Mammary microvascular endothelial cell (primary cell): ENCODE results near the gene IGF2BP1. TPM values are rescaled to one million over a fixed set of nuclear protein-coding genes. Genes with fewer than 3 reads are reported as not detected.

ENCODE experiments used
- total RNA-seq: library from RNA; depleted of rRNA; stranded (reverse); fragments of >200 nt; gene quantifications from 2 replicates; pipeline ENCODE4 v1.2.3, GENCODE V29; 2015

Gene IGF2BP1
- total RNA-seq = 0.20 and 0.30 TPM in 2 replicates

GRCh38 chr17:48997103-48997826, at the start of gene IGF2BP1:
TSS of gene IGF2BP1 (plus strand) at chr17:48997385. CDS start at chr17:48997746, 361 bp downstream.

Other genes with a start within 250 kb of the IGF2BP1 start
- not detected in 2 replicates for gene TTLL6, start 180.2 kb upstream of the IGF2BP1 start, total RNA-seq
- 38.4 and 47.0 TPM in 2 replicates for gene CALCOCO2, start 166.3 kb upstream of the IGF2BP1 start, total RNA-seq
- 249 and 276 TPM in 2 replicates for gene ATP5MC1, start 104.6 kb upstream of the IGF2BP1 start, total RNA-seq
- gene UBE2Z, start 89.0 kb upstream of the IGF2BP1 start, total RNA-seq = 77.5 and 83.0 TPM in 2 replicates
- 149 and 156 TPM in 2 replicates for gene SNF8, start 52.5 kb upstream of the IGF2BP1 start, total RNA-seq
- not detected in 2 replicates for gene GIP, start 28.8 kb upstream of the IGF2BP1 start, total RNA-seq
- gene B4GALNT2, start 135.4 kb downstream of the IGF2BP1 start, total RNA-seq = not detected in 2 replicates
- gene GNGT2, start 213.2 kb downstream of the IGF2BP1 start, total RNA-seq = 2.8 and 8.5 TPM in 2 replicates
- 71.1 and 73.1 TPM in 2 replicates for gene ABI3, start 213.3 kb downstream of the IGF2BP1 start, total RNA-seq
- 0.54 TPM in 1 of 2 replicates, not detected in the other for gene PHOSPHO1, start 233.4 kb downstream of the IGF2BP1 start, total RNA-seq